Measurements from ENCODE around the gene AOAH. TPM values are rescaled to one million over a fixed set of nuclear protein-coding genes. Genes with fewer than 3 reads are reported as not detected.
A peak's percentile ranks its signal among the peaks of the same experiment; 100 is the strongest.
"Not testable (repeated sequence)": the region's sequence is repeated elsewhere in the genome, so short reads cannot be mapped to it uniquely, and the experiment has no call there.

AOAH gene
- total RNA-seq, 1 donor from 2014 or later = 14.0 TPM

DNA sequence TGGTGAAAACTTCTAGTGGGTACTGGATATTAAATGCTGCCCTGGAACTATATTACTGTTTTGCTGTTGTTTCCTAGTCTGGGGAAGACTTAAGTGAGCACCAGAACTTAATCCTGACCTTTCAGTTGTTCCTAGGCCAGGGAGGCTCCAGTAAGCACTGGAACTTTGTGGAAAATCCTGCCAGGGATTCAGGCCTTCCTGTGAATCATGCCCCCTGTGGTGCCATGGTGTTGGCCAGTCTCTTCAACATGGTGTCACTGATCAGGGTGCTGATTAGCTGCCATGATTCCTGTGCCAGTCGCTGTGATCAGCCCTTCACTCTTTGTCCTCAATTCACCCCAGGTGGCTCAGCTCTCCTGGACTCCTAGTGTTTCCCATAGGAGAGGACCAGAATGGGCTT, 8.5 kb upstream of the AOAH start:
- intact Hi-C loops (cut with micrococcal nuclease) = no loop called here
- no peak for DNase-seq (ENCODE audit: low spot score)
- Mint-ChIP-seq H3K4me1 (ENCODE audit: low read depth) (peaks cover 35% of the 10 kb centered on the region), H3K27ac (no peak overlapping the region), H3K9me3 (peaks cover 39% of the 10 kb centered on the region), H3K4me3 (no peak overlapping the region), H3K36me3 (ENCODE audit: low read depth) (peaks cover 16% of the 10 kb centered on the region), H3K27me3 (ENCODE audit: insufficient read depth) (peaks cover 2% of the 10 kb centered on the region)

DNA sequence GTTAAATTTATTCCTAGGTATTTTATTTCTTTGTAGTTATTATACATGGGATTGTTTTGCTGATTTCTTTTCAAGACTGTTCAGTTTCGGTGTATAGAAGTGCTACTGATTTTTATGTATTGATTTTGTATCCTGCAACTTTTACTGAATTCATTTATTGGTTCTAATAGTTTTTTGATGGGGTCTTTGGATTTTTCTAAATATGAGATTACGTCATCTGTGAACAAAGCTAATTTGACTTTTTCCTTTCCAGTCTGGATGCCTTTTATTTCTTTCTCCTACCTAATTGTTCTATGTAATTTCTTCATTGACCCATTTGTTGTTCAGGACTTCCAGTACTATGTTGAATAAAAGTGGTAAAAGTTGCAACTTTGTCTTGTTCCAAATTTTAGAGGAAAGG, 5.8 kb upstream of the AOAH start:
- no peak overlapping the region for H3K4me3 Mint-ChIP-seq

DNA sequence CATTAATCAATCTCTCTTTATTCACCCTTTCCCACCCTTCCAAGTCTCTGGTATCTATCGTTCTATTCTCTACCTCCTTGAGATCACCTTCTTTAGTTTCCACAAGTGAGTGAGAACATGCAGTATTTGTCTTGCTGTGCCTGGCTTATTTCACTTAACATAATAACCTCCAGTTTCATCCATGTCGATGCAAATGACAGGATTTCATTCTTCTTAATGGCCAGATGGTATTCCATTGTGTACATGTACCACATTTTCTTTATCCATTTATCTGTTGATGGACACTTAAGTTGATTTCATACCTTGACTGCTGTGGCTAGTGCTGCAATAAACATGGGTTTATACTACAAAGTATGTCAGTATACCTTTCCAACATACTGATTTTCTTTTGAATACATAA, 3.8 kb upstream of the AOAH start:
- peaks cover 7% of the 10 kb centered on the region for H3K36me3 Mint-ChIP-seq (ENCODE audit: low read depth)
- H3K27ac Mint-ChIP-seq = no peak overlapping the region
- peaks cover 30% of the 10 kb centered on the region for H3K9me3 Mint-ChIP-seq
- H3K4me1 Mint-ChIP-seq (ENCODE audit: low read depth) = peaks cover 50% of the 10 kb centered on the region
- H3K27me3 Mint-ChIP-seq (ENCODE audit: insufficient read depth) = peaks cover 2% of the 10 kb centered on the region
- no peak overlapping the region for H3K4me3 Mint-ChIP-seq
- intact Hi-C loops (cut with micrococcal nuclease) = loop anchor here (5.0 kb wide), 2 partner anchors 126 to 241 kb away; no protein-coding TSS in a partner anchor
- no peak for DNase-seq (ENCODE audit: low spot score)

More for the DNA sequence above, 5.8 kb upstream of the AOAH start:
- no peak for DNase-seq (ENCODE audit: low spot score)
- Mint-ChIP-seq H3K27ac (no peak overlapping the region), H3K4me1 (ENCODE audit: low read depth) (peaks cover 43% of the 10 kb centered on the region), H3K9me3 (peaks cover 39% of the 10 kb centered on the region), H3K27me3 (ENCODE audit: insufficient read depth) (peaks cover 2% of the 10 kb centered on the region), H3K36me3 (ENCODE audit: low read depth) (peaks cover 14% of the 10 kb centered on the region)
- intact Hi-C loops (cut with micrococcal nuclease) = no loop called here

DNA sequence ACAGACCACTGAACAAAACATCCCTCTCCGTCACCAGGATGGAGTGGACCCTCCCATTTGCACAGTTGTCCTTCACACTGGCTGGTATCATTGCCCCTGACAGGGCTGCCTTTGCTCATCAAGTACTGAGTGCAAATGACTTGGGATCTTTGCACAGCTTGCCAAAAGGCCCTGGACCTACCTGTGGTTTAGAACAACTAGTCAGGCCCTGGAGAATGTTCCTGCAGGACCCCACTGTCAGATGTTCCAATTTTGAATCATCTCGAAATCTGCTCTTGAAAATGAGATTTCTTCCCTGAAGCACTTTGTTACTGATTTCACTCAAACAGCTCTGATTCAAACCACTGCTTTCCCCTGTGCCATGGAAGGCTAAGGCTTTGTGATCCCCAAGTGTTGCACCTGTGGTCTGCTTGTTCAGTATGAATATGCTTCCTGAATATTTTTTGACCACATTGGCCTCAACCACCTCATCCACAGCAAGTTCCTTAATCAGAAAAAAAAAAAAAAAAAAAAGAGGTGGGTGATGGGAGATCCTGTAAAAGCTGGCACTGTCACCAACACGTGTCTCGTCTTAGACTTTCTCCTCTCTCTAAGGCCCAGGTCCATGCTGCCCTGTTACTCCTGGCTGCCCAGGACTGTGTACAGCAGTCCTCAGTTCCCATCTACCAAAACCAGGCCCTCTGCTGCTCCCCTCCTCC, 2.7 kb upstream of the AOAH start:
- H3K4me3 Mint-ChIP-seq = no peak overlapping the region
- H3K4me1 Mint-ChIP-seq (ENCODE audit: low read depth) = peaks cover 58% of the 10 kb centered on the region
- intact Hi-C loops (cut with micrococcal nuclease) = loop anchor here (1.0 to 5.0 kb wide), 5 partner anchors 9 to 344 kb away; no protein-coding TSS in a partner anchor
- H3K9me3 Mint-ChIP-seq = peaks cover 24% of the 10 kb centered on the region
- DNase-seq (ENCODE audit: low spot score) = no peak
- H3K36me3 Mint-ChIP-seq (ENCODE audit: low read depth) = peaks cover 5% of the 10 kb centered on the region
- no peak overlapping the region for H3K27ac Mint-ChIP-seq
- H3K27me3 Mint-ChIP-seq (ENCODE audit: insufficient read depth) = peaks cover 2% of the 10 kb centered on the region

DNA sequence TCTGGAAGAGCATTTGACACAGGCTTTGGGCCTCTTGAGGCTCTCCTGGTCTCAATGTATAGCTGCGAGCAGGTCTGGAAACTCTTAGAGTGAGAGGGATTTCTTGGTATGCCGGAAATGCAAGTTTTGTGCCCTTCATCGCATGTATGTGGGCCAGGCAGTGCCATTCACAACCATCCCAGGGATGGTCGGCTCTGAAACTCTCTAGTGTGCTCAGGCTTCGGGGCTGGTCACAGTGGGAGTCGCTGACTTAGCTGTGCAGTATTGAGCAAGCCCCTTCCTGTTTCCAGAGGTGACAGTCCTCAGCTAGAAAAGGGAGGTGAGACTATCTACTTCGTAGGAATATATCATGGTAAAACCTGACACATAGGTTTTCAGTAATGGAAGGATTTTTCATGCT, 2.0 kb upstream of the AOAH start:
- intact Hi-C loops (cut with micrococcal nuclease) = loop anchor here (2.0 to 5.0 kb wide), 3 partner anchors 124 to 344 kb away; no protein-coding TSS in a partner anchor
- Mint-ChIP-seq H3K4me1 (ENCODE audit: low read depth) (peaks cover 63% of the 10 kb centered on the region), H3K9me3 (peaks cover 19% of the 10 kb centered on the region), H3K27ac (peak overlapping the region; percentile 49), H3K27me3 (ENCODE audit: insufficient read depth) (peaks cover 2% of the 10 kb centered on the region), H3K36me3 (ENCODE audit: low read depth) (peaks cover 6% of the 10 kb centered on the region), H3K4me3 (peak overlapping the region; percentile 8)
- no peak for DNase-seq (ENCODE audit: low spot score)

DNA sequence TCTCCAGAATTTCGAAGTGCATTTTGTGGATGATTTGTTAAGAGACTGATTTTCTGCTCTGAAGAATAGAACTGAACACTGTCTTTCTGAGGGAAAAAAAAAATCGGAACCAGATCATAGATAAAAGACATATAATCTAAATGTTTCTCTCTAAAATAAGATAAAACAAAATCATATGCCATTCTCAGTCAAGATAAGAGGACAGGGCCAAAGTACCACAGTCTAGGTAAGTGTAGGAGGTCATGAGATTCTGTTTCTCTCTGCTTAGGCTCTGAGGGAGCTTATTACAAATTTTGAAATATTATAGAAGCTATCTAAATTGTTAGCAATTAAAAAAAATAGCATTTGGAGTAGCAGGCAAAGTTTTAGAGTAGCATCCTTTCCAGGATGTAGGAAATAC, 702 bp upstream of the AOAH start:
- Mint-ChIP-seq H3K4me1 (ENCODE audit: low read depth) (peaks cover 73% of the 10 kb centered on the region), H3K27ac (peak overlapping the region; percentile 90), H3K27me3 (ENCODE audit: insufficient read depth) (peaks cover 2% of the 10 kb centered on the region), H3K9me3 (peaks cover 5% of the 10 kb centered on the region), H3K4me3 (peak overlapping the region; percentile 87), H3K36me3 (ENCODE audit: low read depth) (peaks cover 10% of the 10 kb centered on the region)
- intact Hi-C loops (cut with micrococcal nuclease) = loop anchor here (1.0 to 5.0 kb wide), 10 partner anchors 18 to 617 kb away; no protein-coding TSS in a partner anchor
- no peak for DNase-seq (ENCODE audit: low spot score)

DNA sequence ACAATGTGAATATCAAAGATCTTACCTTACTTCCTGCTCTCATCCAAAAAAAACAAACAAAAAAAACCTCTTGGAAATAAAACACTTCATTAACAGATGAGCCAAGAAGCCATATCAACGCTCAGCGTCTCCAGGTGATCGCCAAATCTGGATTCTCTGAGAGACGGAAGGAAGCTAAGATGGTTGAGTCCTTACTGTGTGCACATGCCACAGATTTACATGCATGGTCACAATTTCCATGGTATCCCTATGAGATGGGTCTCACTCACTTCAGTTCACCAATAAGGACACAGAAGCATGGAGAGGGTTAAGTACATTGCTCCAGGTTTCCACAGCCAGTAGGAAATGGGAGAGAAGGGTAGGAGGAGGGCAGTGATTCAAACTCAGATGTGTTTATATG, 1.0 kb downstream of the AOAH start:
- Mint-ChIP-seq H3K36me3 (ENCODE audit: low read depth) (peaks cover 17% of the 10 kb centered on the region), H3K9me3 (peaks cover 3% of the 10 kb centered on the region), H3K4me1 (ENCODE audit: low read depth) (peaks cover 72% of the 10 kb centered on the region), H3K27ac (peak overlapping the region; percentile 69), H3K27me3 (ENCODE audit: insufficient read depth) (no peaks in the 10 kb centered on the region), H3K4me3 (peak overlapping the region; percentile 87)
- no peak for DNase-seq (ENCODE audit: low spot score)
- intact Hi-C loops (cut with micrococcal nuclease) = loop anchor here (5.0 kb wide), 3 partner anchors 331 to 619 kb away; no protein-coding TSS in a partner anchor

DNA sequence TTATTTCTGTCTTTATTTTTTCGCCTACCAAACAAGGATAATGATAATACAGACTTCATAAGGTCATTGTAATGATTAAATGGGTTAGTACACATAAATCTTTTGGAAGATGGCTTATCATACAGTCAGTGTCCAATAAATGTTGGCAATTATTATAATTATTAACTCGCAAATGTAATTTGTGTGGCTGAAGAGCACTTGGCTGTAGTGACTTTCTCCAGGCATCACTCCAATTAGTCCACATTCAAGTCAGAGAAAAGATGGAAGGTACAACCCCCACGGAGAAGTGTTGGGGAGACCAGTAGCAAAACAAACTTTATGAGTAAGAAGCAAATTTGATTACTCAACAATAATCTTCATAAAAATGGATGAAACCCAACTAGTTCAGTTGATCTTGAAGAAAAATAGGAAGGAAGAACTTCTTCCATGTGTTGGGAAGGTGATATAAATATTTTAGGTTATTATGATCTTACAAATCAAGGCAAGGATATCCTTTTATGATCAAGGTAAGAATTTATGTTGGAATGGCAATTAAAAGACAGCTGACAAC, 5.1 kb downstream of the AOAH start:
- H3K9me3 Mint-ChIP-seq = peaks cover 16% of the 10 kb centered on the region
- no peak overlapping the region for H3K4me3 Mint-ChIP-seq
- DNase-seq (ENCODE audit: low spot score) = no peak
- peaks cover 33% of the 10 kb centered on the region for H3K4me1 Mint-ChIP-seq (ENCODE audit: low read depth)
- H3K36me3 Mint-ChIP-seq (ENCODE audit: low read depth) = peaks cover 30% of the 10 kb centered on the region
- intact Hi-C loops (cut with micrococcal nuclease) = no loop called here
- peaks cover 2% of the 10 kb centered on the region for H3K27me3 Mint-ChIP-seq (ENCODE audit: insufficient read depth)
- no peak overlapping the region for H3K27ac Mint-ChIP-seq

DNA sequence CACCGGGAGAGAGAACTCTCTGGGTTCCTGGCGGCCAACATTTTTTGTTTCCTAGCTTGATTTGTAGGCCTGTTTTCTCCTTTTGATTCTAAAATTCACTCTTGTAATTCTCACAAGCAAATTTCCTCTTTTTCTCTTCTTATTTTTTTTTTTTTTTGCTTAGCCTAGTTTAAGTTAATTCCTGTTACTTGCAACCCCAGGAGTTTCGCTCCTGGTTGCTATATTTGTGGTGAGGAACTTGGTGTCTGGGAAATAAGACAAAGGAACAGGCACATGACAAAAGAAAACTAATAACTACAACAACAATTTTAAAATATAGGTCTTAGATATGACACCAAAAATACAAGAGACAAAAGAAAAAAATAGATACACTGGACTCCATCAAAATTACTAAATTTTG, 6.7 kb downstream of the AOAH start:
- no peak for DNase-seq (ENCODE audit: low spot score)
- Mint-ChIP-seq H3K36me3 (ENCODE audit: low read depth) (peaks cover 35% of the 10 kb centered on the region), H3K9me3 (peaks cover 22% of the 10 kb centered on the region), H3K27ac (no peak overlapping the region), H3K4me1 (ENCODE audit: low read depth) (peaks cover 20% of the 10 kb centered on the region), H3K4me3 (no peak overlapping the region), H3K27me3 (ENCODE audit: insufficient read depth) (peaks cover 2% of the 10 kb centered on the region)
- intact Hi-C loops (cut with micrococcal nuclease) = no loop called here

DNA sequence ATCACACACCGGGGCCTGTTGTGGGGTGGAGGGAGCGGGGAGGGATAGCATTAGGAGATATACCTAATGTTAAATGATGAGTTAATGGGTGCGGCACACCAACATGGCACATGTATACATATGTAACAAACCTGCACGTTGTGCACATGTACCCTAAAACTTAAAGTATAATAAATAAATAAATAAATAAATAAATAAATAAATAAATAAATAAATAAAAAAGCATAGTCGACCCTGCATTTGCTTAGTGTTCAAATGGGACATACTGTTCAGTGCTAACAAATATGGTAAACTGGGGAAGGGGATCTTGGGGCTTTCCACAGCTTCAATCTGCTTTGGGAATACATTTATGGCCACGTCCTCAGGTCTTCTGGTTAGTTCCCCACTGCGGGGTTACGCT, 7.5 kb downstream of the AOAH start:
- Mint-ChIP-seq H3K4me1 (ENCODE audit: low read depth) (peaks cover 18% of the 10 kb centered on the region), H3K36me3 (ENCODE audit: low read depth) (peaks cover 33% of the 10 kb centered on the region), H3K9me3 (peaks cover 25% of the 10 kb centered on the region)
- intact Hi-C loops (cut with micrococcal nuclease); DNase-seq (ENCODE audit: low spot score); H3K27ac Mint-ChIP-seq; H3K4me3 Mint-ChIP-seq; H3K27me3 Mint-ChIP-seq (ENCODE audit: insufficient read depth): not testable (repeated sequence)

DNA sequence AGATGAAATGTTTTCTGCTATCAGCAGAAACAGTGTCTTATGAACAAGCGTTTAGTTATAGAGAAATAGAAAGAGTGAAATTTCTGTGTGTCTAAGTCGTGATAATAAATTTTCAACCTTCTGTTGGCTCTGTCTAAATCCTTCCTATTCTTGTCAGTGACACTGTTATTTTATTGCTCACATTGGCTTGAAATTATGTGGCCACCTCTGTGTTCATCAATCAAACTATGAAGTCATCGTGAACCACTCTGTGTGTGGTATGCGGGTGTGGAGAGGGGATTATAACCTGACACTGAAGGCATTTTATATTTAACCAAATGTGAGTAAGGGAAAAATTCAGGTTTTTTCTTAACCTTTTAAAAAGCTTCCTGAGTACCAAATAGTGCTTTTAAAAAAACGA, 12.3 kb downstream of the AOAH start:
- peaks cover 17% of the 10 kb centered on the region for H3K9me3 Mint-ChIP-seq
- no peak overlapping the region for H3K4me3 Mint-ChIP-seq
- H3K4me1 Mint-ChIP-seq (ENCODE audit: low read depth) = peaks cover 33% of the 10 kb centered on the region
- DNase-seq (ENCODE audit: low spot score) = no peak
- intact Hi-C loops (cut with micrococcal nuclease) = no loop called here
- peaks cover 2% of the 10 kb centered on the region for H3K27me3 Mint-ChIP-seq (ENCODE audit: insufficient read depth)
- no peak overlapping the region for H3K27ac Mint-ChIP-seq
- H3K36me3 Mint-ChIP-seq (ENCODE audit: low read depth) = peaks cover 27% of the 10 kb centered on the region

DNA sequence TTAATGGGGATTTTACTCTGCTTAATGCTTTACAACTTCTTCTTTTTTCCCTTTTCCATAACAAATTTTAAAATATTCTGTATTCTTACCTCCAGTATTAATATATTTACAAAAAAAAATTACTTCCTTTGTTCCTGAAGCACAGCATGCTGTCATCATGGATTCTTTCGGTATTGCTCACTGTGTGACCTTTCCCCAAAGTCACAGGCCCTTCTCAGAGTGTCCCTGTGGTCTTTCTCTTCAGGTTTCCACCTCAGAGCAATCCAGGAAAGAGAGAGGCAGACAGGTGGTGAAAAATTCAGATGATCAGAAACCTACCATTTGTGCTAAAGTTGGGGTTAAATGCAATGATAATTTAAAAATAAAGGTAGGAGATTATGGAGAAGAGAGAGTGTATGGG, 13.0 kb downstream of the AOAH start:
- no peak overlapping the region for H3K27ac Mint-ChIP-seq
- peaks cover 41% of the 10 kb centered on the region for H3K4me1 Mint-ChIP-seq (ENCODE audit: low read depth)
- intact Hi-C loops (cut with micrococcal nuclease) = no loop called here
- DNase-seq (ENCODE audit: low spot score) = no peak
- H3K9me3 Mint-ChIP-seq = peaks cover 23% of the 10 kb centered on the region
- H3K4me3 Mint-ChIP-seq = no peak overlapping the region
- H3K27me3 Mint-ChIP-seq (ENCODE audit: insufficient read depth) = peaks cover 2% of the 10 kb centered on the region
- peaks cover 28% of the 10 kb centered on the region for H3K36me3 Mint-ChIP-seq (ENCODE audit: low read depth)

DNA sequence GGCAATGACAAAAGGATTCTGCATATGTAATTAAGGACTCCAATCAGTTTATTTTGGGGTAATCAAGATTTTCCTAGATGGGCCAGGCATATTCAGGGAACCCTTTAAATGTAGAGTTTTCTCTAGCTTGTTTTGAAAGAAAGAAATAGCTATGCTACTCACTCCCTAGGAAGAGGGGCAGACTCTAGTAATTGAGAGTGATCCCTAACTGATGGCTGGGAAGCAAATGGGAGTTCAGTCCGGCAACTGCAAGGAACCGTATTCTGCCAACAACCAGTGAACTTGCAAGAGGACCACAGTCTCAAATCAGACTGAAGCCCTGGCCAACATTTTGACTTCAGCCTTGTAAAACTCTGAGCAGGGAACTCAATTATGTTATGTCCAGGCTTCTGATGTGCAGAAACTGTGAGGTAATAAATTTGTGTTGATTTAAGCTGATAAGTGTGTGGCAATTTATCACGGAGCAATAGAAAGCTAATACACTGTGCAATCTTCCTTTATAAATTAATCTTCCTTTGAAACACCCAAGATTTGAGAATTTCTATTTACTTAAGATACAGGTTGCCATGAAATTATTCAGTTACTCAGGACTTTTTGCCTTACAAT, 14.0 kb downstream of the AOAH start:
- peaks cover 48% of the 10 kb centered on the region for H3K4me1 Mint-ChIP-seq (ENCODE audit: low read depth)
- no peak overlapping the region for H3K4me3 Mint-ChIP-seq
- no peak overlapping the region for H3K27ac Mint-ChIP-seq
- intact Hi-C loops (cut with micrococcal nuclease) = no loop called here
- H3K36me3 Mint-ChIP-seq (ENCODE audit: low read depth) = peaks cover 34% of the 10 kb centered on the region
- H3K9me3 Mint-ChIP-seq = peaks cover 31% of the 10 kb centered on the region
- DNase-seq (ENCODE audit: low spot score) = no peak
- peaks cover 2% of the 10 kb centered on the region for H3K27me3 Mint-ChIP-seq (ENCODE audit: insufficient read depth)
